CD4-positive, alpha-beta T cell treated with Interleukin-15 for 4 hours (primary cell): ENCODE results near the gene NAALADL2.
"Not testable (repeated sequence)": the region's sequence is repeated elsewhere in the genome, so short reads cannot be mapped to it uniquely, and the experiment has no call there.

Experiments
- DNase-seq: peaks from one replicate; pipeline ENCODE4 v3.0.0-alpha.2; 2020; ENCODE audit warnings: low spot score

The NAALADL2 gene

GRCh38 chr3:175371187-175371586 lies 512.1 kb downstream of the NAALADL2 start:
- DNase-seq, result not testable (repeated sequence)

- DNase-seq, result no peak
Observed at GRCh38 chr3:175374705-175375104, 515.6 kb downstream of the NAALADL2 start.

- no peak for DNase-seq
Observed at GRCh38 chr3:175378348-175378747, 519.2 kb downstream of the NAALADL2 start.

GRCh38 chr3:175381685-175382084 lies 522.6 kb downstream of the NAALADL2 start:
- DNase-seq, result no peak

- DNase-seq, result no peak
Observed at GRCh38 chr3:175383371-175383770, 524.2 kb downstream of the NAALADL2 start.

GRCh38 chr3:175383813-175384212 lies 524.7 kb downstream of the NAALADL2 start:
- no peak for DNase-seq

- no peak for DNase-seq
Observed at GRCh38 chr3:175384569-175384968, 525.4 kb downstream of the NAALADL2 start.

GRCh38 chr3:175386630-175387029 lies 527.5 kb downstream of the NAALADL2 start:
- no peak for DNase-seq

GRCh38 chr3:175389560-175389959 lies 530.4 kb downstream of the NAALADL2 start:
- DNase-seq, result no peak

GRCh38 chr3:175391601-175392000 lies 532.5 kb downstream of the NAALADL2 start:
- no peak for DNase-seq

- DNase-seq, result no peak
Observed at GRCh38 chr3:175392653-175393052, 533.5 kb downstream of the NAALADL2 start.

- no peak for DNase-seq
Observed at GRCh38 chr3:175397372-175397771, 538.2 kb downstream of the NAALADL2 start.

- DNase-seq, result no peak
Observed at GRCh38 chr3:175398676-175399075, 539.5 kb downstream of the NAALADL2 start.

- no peak for DNase-seq
Observed at GRCh38 chr3:175399156-175399840, 540.2 kb downstream of the NAALADL2 start.

GRCh38 chr3:175404027-175404426 lies 544.9 kb downstream of the NAALADL2 start:
- no peak for DNase-seq

GRCh38 chr3:175404621-175405020 lies 545.5 kb downstream of the NAALADL2 start:
- no peak for DNase-seq

GRCh38 chr3:175410251-175410650 lies 551.1 kb downstream of the NAALADL2 start:
- no peak for DNase-seq

- DNase-seq, result no peak
Observed at GRCh38 chr3:175411405-175411804, 552.3 kb downstream of the NAALADL2 start.

GRCh38 chr3:175411946-175412345 lies 552.8 kb downstream of the NAALADL2 start:
- DNase-seq, result no peak

GRCh38 chr3:175413926-175414325 lies 554.8 kb downstream of the NAALADL2 start:
- DNase-seq, result no peak

GRCh38 chr3:175416600-175416999 lies 557.5 kb downstream of the NAALADL2 start:
- DNase-seq, result no peak

- no peak for DNase-seq
Observed at GRCh38 chr3:175417426-175417825, 558.3 kb downstream of the NAALADL2 start.

- no peak for DNase-seq
Observed at GRCh38 chr3:175421902-175422301, 562.8 kb downstream of the NAALADL2 start.

- no peak for DNase-seq
Observed at GRCh38 chr3:175422744-175423143, 563.6 kb downstream of the NAALADL2 start.
